Gastrocnemius medialis (tissue), 4 donors: ENCODE data around the gene MTREX. TPM values are rescaled to one million over a fixed set of nuclear protein-coding genes. Genes with fewer than 3 reads are reported as not detected.

Experiments
- ATAC-seq, 2 donors: fragments of 150-250 bp; one replicate each; pipeline ENCODE4 v1.9.1; 2016
- DNase-seq, 2 donors: peaks; one replicate each; pipeline ENCODE4 v3.0.0-alpha.2; 2019
- H3K27ac ChIP-seq, 4 donors: fragments of 200-600 bp; sonication (generic); 1 replicate in 1 of 4; 2 replicates in 3 of 4; pipeline ENCODE4 v1.5.1; 2016 to 2018; ENCODE audit warnings: mild to moderate bottlenecking in 2 of 4, moderate library complexity in 1 of 4
- H3K27me3 ChIP-seq, 3 donors: fragments of 200-600 bp; sonication (generic) in 2 of 3; 1 replicate in 1 of 3; 2 replicates in 2 of 3; pipeline versions ENCODE4 v1.5.1 to v1.6.0; 2016 to 2019; ENCODE audit warnings: mild to moderate bottlenecking in 1 of 3, moderate library complexity in 1 of 3
- H3K36me3 ChIP-seq, 2 donors: fragments of 200-600 bp; sonication (generic) in 1 of 2; one replicate each; pipeline ENCODE4 v1.5.1; 2017 to 2018
- H3K4me1 ChIP-seq, 2 donors: fragments of 200-600 bp; sonication (generic) in 1 of 2; one replicate each; pipeline ENCODE4 v1.5.1; 2016 to 2017; ENCODE audit warnings: mild to moderate bottlenecking in 2 of 2
- H3K4me3 ChIP-seq, 4 donors: fragments of 200-600 bp; sonication (generic) in 3 of 4; 1 replicate in 1 of 4; 2 replicates in 3 of 4; pipeline ENCODE4 v1.5.1; 2016 to 2019; ENCODE audit warnings: mild to moderate bottlenecking in 2 of 4
- H3K9me3 ChIP-seq, 3 donors: fragments of 200-600 bp; sonication (generic) in 2 of 3; 1 replicate in 1 of 3; 2 replicates in 2 of 3; pipeline ENCODE4 v1.5.1; 2016 to 2019
- CTCF ChIP-seq, 5 experiments: fragments of 450-650 bp in 3 of 5; fragments of 200-600 bp in 2 of 5; sonication (generic) in 2 of 5; IDR thresholded peaks in 4 of 5; conservative IDR thresholded peaks in 1 of 5; 1 replicate in 4 of 5; 2 replicates in 1 of 5; pipeline ENCODE4 v1.5.1; 2016 to 2019; ENCODE audit warnings: antibody characterized with exemption in 5 of 5, mild to moderate bottlenecking in 3 of 5, moderate library complexity in 3 of 5
- POLR2A ChIP-seq, 2 donors: fragments of 450-650 bp; IDR thresholded peaks; one replicate each; pipeline ENCODE4 v1.6.1; 2017; ENCODE audit warnings: antibody characterized with exemption in 2 of 2, mild to moderate bottlenecking in 2 of 2, moderate library complexity in 2 of 2
- in situ Hi-C, 4 donors: fragments of 200-750 bp; cut with MboI; loops; one replicate each; pipeline versions ENCODE4 v1.15.0 to v1.8.0; 2017; ENCODE audit warnings: low sequenced_read_pairs in 4 of 4
- intact Hi-C: fragments of 100-400 bp; cut with DNase I; formaldehyde crosslinking; loops from one replicate; pipeline ENCODE4 v1.15.1; 2023; ENCODE audit warnings: low total_unique reads
- total RNA-seq, 4 donors: library from RNA; depleted of rRNA; stranded (reverse); fragments of >200 nt; gene quantifications; one replicate each; pipeline versions ENCODE4 v1.1.0 to v1.2.3, GENCODE V29; 2016

MTREX gene
- total RNA-seq, 4 donors from 2014 or later = 92.4 to 124 (median 109) TPM

GRCh38 chr5:55286411-55286933 lies 21.3 kb upstream of the MTREX start:
- no peak for DNase-seq
- TF ChIP-seq POLR2A (IDR thresholded peaks at IDR 0.05) = no peak
- TF ChIP-seq CTCF (IDR thresholded peaks at IDR 0.05 in 4 of 5, conservative IDR thresholded peaks at IDR 0.05 in 1 of 5) = no peak
- intact Hi-C loops (no loop called here), in situ Hi-C loops (loop anchor here in 2 of 4 donors (25.0 kb wide), 1 partner anchor 676 kb away; no protein-coding TSS in a partner anchor)
- no peak for ATAC-seq
- H3K36me3 ChIP-seq = peaks cover 12 to 97% of the 10 kb centered on the region in 2 donors
- H3K9me3 ChIP-seq = no peaks in the 10 kb centered on the region
- H3K27ac ChIP-seq = no peak overlapping the region
- H3K4me3 ChIP-seq = no peak overlapping the region
- no peaks in the 10 kb centered on the region for H3K4me1 ChIP-seq
- H3K27me3 ChIP-seq = no peaks in the 10 kb centered on the region

GRCh38 chr5:55289808-55290207 lies 18.0 kb upstream of the MTREX start:
- Histone ChIP-seq H3K4me1 (no peaks in the 10 kb centered on the region), H3K27ac (no peak overlapping the region), H3K4me3 (no peak overlapping the region), H3K27me3 (no peaks in the 10 kb centered on the region), H3K9me3 (no peaks in the 10 kb centered on the region), H3K36me3 (peaks cover 12 to 98% of the 10 kb centered on the region in 2 donors)
- DNase-seq (no peak), ATAC-seq (no peak)
- intact Hi-C loops = loop anchor here (5.0 kb wide), 1 partner anchor 33 kb away; no protein-coding TSS in a partner anchor
- in situ Hi-C loops = loop anchor here in 2 of 4 donors (25.0 kb wide), 1 partner anchor 672 kb away; no protein-coding TSS in a partner anchor
- TF ChIP-seq POLR2A (IDR thresholded peaks at IDR 0.05) (no peak), CTCF (IDR thresholded peaks at IDR 0.05 in 4 of 5, conservative IDR thresholded peaks at IDR 0.05 in 1 of 5) (no peak)

- Histone ChIP-seq H3K4me3 (no peak overlapping the region), H3K4me1 (peaks cover 0 to 4% of the 10 kb centered on the region in 2 donors), H3K9me3 (no peaks in the 10 kb centered on the region), H3K36me3 (peaks cover 12 to 96% of the 10 kb centered on the region in 2 donors), H3K27me3 (no peaks in the 10 kb centered on the region), H3K27ac (no peak overlapping the region)
- no peak for ATAC-seq
- in situ Hi-C loops (loop anchor here in 2 of 4 donors (25.0 kb wide), 1 partner anchor 671 kb away; no protein-coding TSS in a partner anchor), intact Hi-C loops (loop anchor here (5.0 kb wide), 1 partner anchor 34 kb away; no protein-coding TSS in a partner anchor)
- no peak for TF ChIP-seq POLR2A (IDR thresholded peaks at IDR 0.05)
- no peak for TF ChIP-seq CTCF (IDR thresholded peaks at IDR 0.05 in 4 of 5, conservative IDR thresholded peaks at IDR 0.05 in 1 of 5)
- DNase-seq = no peak
These were observed 16.8 kb upstream of the MTREX start for GRCh38 chr5:55290991-55291390.

- TF ChIP-seq POLR2A (IDR thresholded peaks at IDR 0.05) (no peak), CTCF (IDR thresholded peaks at IDR 0.05 in 4 of 5, conservative IDR thresholded peaks at IDR 0.05 in 1 of 5) (no peak)
- Histone ChIP-seq H3K27me3 (no peaks in the 10 kb centered on the region), H3K9me3 (no peaks in the 10 kb centered on the region), H3K27ac (no peak overlapping the region), H3K4me1 (peaks cover 0 to 4% of the 10 kb centered on the region in 2 donors), H3K4me3 (no peak overlapping the region), H3K36me3 (peaks cover 7 to 66% of the 10 kb centered on the region in 2 donors)
- intact Hi-C loops = loop anchor here (5.0 kb wide), 1 partner anchor 38 kb away; no protein-coding TSS in a partner anchor
- in situ Hi-C loops = loop anchor here in 2 of 4 donors (25.0 kb wide), 1 partner anchor 667 kb away; no protein-coding TSS in a partner anchor
- no peak for ATAC-seq
- DNase-seq = no peak
These were observed 12.9 kb upstream of the MTREX start for GRCh38 chr5:55294935-55295334.
